Cardiac muscle cell (in vitro differentiated cells and primary cell): ENCODE measurements around the gene CAMK2D. TPM values are rescaled to one million over a fixed set of nuclear protein-coding genes. Genes with fewer than 3 reads are reported as not detected.

Experiments used
- DNase-seq, 2 donors: peaks; one replicate each; pipeline versions ENCODE4 v3.0.0 to v3.0.0-alpha.2; 2010 to 2017; ENCODE audit warnings: low read depth in 1 of 2, low spot score in 1 of 2
- H3K27ac ChIP-seq: fragments of 200-600 bp; sonication (generic); 2 replicates; pipeline ENCODE4 v1.5.1; 2016
- H3K27me3 ChIP-seq: fragments of 200-600 bp; sonication (generic); 2 replicates; pipeline ENCODE4 v1.6.0; 2016; ENCODE audit warnings: control low read depth
- H3K36me3 ChIP-seq: fragments of 200-600 bp; sonication (generic); 2 replicates; pipeline ENCODE4 v1.5.1; 2016; ENCODE audit warnings: control low read depth
- H3K4me1 ChIP-seq: fragments of 200-600 bp; sonication (generic); 2 replicates; pipeline ENCODE4 v1.8.1; 2017; ENCODE audit warnings: low read depth, mild to moderate bottlenecking, mixed run types
- H3K4me3 ChIP-seq: fragments of 200-600 bp; sonication (generic); 2 replicates; pipeline ENCODE4 v1.5.1; 2016; ENCODE audit warnings: mild to moderate bottlenecking
- H3K9me3 ChIP-seq: fragments of 200-600 bp; sonication (generic); 2 replicates; pipeline ENCODE4 v1.5.1; 2017; ENCODE audit warnings: low read depth, mild to moderate bottlenecking, control low read depth
- CTCF ChIP-seq: IDR thresholded peaks from 2 replicates; pipeline ENCODE4 v1.5.1; 2012; ENCODE audit warnings: low read depth, mild to moderate bottlenecking, low read length
- polyA plus RNA-seq: library from polyadenylated mRNA; unstranded; fragments of >200 nt; fragmentation: Nextera tagmentation; extraction: Ambion mirVana; gene quantifications from 2 replicates; pipeline ENCODE4 v1.2.1, GENCODE V29; 2016
- total RNA-seq: library from RNA; depleted of rRNA; stranded (reverse); fragments of >200 nt; gene quantifications from 2 replicates; pipeline ENCODE4 v1.2.3, GENCODE V29; 2016

CAMK2D gene
- total and polyA plus RNA-seq, 2 experiments from 2014 or later, result 60.6 to 84.7 TPM

- no peak overlapping the region for H3K27ac ChIP-seq
- no peaks in the 10 kb centered on the region for H3K36me3 ChIP-seq
- DNase-seq, result no peak
- no peaks in the 10 kb centered on the region for H3K4me1 ChIP-seq
- no peak for TF ChIP-seq CTCF
- H3K27me3 ChIP-seq, result no peaks in the 10 kb centered on the region
- H3K4me3 ChIP-seq, result no peak overlapping the region
- no peaks in the 10 kb centered on the region for H3K9me3 ChIP-seq
Observed at GRCh38 chr4:113730467-113731216, 30.9 kb downstream of the CAMK2D start.

GRCh38 chr4:113727802-113728201, 33.7 kb downstream of the CAMK2D start:
- no peak overlapping the region for H3K4me3 ChIP-seq
- DNase-seq, result no peak
- H3K27me3 ChIP-seq, result no peaks in the 10 kb centered on the region
- no peak for TF ChIP-seq CTCF
- H3K27ac ChIP-seq, result no peak overlapping the region
- no peaks in the 10 kb centered on the region for H3K9me3 ChIP-seq
- H3K4me1 ChIP-seq, result no peaks in the 10 kb centered on the region
- H3K36me3 ChIP-seq, result no peaks in the 10 kb centered on the region

- no peak overlapping the region for H3K27ac ChIP-seq
- H3K9me3 ChIP-seq, result no peaks in the 10 kb centered on the region
- H3K27me3 ChIP-seq, result no peaks in the 10 kb centered on the region
- no peak for DNase-seq
- TF ChIP-seq CTCF, result no peak
- no peaks in the 10 kb centered on the region for H3K36me3 ChIP-seq
- H3K4me1 ChIP-seq, result peaks cover 13% of the 10 kb centered on the region
- H3K4me3 ChIP-seq, result no peak overlapping the region
Observed at GRCh38 chr4:113725963-113726362, 35.6 kb downstream of the CAMK2D start.

DNA sequence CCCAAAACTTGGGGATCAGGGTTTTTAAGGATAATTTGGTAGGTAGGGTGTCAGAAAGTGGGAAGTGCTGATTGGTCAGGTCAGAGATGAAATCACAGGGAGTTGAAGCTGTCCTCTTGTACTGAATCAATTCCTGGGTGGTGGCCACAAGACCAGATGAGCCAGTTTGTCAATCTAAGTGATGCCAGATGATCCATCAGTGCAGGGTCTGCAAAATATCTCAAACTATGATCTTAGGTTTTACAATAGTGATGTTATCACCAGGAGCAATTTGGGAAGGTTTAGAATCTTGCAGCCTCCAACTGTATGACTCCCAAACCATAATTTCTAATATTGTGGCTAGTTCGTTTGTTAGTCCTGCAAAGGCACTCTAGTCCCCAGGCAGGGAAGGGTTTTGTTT, 43.3 kb downstream of the CAMK2D start:
- Histone ChIP-seq H3K27ac (no peak overlapping the region), H3K4me3 (no peak overlapping the region), H3K9me3 (no peaks in the 10 kb centered on the region), H3K36me3 (no peaks in the 10 kb centered on the region), H3K27me3 (no peaks in the 10 kb centered on the region), H3K4me1 (peaks cover 30% of the 10 kb centered on the region)
- no peak for DNase-seq
- TF ChIP-seq CTCF, result no peak

GRCh38 chr4:113711883-113712662, 49.5 kb downstream of the CAMK2D start:
- Histone ChIP-seq H3K36me3 (no peaks in the 10 kb centered on the region), H3K27ac (no peak overlapping the region), H3K27me3 (no peaks in the 10 kb centered on the region), H3K4me1 (peaks cover 6% of the 10 kb centered on the region), H3K9me3 (no peaks in the 10 kb centered on the region), H3K4me3 (no peak overlapping the region)
- TF ChIP-seq CTCF, result no peak
- DNase-seq, result no peak
